SIG-M5 (cell line): ENCODE measurements around the gene SLC16A12.

ENCODE experiments used
- DNase-seq: peaks from one replicate; lab custom pipeline; 2025; lab: John Stamatoyannopoulos, UW

Gene SLC16A12

DNA sequence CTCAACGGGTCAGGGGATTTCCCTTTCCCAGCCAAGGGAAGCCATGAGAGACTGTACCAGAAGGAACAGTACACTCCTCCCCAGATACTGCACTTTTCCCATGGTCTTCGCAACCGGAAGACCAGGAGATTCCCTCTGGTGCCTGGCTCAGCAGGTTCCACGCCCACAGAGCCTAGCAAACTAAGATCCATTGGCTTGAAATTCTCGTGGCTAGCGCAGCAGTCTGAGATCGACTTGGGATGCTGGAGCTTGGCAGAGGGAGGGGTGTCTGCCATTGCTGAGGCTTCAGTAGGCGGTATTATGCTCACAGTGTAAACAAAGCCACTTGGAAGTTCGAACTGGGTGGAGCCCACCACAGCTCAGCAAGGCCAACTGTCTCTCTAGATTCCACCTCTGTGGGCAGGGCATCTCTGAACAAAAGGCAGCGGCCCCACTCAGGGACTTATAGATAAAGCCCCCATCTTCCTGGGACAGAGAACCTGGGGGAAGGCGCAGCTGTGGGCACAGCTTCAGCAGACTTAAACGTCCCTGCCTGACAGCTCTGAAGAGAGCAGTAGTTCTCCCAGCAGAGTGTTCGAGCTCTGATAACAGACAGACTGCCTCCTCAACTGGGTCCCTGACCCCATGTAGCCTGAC, 29.6 kb downstream of the SLC16A12 start:
- DNase-seq: no peak

DNA sequence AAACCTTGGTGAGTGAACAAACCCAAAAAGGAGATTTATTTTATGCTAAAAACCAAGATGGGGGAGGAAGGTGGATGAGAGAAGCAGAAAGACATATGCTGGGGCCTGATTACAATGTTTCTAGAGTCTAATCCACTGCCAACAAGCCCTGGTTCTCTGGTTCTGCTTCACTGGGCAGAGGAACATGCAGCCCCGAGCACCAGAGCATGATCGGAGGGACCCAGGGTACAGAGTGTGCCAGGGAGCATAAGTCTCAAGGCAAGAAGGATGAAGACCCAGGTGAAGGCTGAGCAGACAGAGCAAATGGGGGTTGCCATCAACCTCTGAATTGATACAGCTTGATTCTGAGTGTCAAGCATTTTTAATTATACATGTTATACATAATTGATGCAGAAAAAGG, 30.7 kb downstream of the SLC16A12 start:
- no peak for DNase-seq

DNA sequence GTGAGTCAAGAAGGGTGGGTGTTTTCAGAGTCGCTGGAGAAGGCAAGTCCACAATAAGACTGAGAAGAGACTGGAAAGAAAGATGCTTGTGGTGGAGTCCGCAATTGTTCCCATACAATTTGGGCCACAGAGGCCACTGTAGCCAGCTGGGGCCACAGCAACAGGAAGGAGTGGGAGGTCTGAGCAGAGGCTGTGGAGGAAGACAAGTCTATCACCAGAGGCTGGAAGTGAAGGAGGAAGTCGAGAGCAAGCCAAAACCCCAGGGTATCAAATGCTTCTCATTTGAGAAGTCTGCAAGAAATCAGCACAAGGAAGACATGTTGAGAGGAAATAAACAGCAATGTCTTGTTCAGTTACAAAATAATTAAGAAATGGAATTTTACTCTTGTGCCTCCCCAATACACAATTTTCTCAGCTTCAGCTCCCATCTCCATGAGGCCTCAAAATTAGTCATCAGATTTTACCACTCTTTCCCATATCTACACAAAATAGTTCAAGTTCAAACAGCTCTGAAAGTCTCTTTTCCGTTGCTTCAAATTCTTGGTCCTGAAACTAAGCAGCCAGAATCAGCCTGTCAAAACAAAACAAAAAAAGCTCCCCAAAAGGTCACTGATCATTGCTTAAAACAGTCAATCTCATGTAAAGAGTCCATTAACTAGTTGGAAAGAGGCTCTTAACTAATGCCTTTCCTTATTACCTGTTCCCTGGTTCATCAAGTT, 31.6 kb downstream of the SLC16A12 start:
- no peak for DNase-seq

DNA sequence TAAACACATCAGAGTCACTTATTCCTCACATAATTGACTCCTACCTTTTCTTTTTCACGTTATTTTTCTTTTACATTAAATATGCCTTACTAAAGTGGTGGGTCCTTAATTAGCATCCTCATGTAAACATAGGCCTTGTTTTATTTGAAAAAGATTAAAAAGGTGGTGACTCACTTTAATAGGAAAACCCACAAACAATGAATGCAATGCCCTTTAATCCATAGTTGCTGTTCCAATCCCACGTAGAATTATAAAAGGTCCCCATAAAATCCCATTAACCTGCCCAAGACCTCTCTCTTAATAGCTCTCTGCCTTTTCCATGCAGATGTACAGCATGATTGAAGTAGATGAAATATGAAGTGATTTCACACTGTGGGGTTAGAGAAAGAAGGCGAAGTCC, 32.2 kb downstream of the SLC16A12 start:
- DNase-seq: no peak

DNA sequence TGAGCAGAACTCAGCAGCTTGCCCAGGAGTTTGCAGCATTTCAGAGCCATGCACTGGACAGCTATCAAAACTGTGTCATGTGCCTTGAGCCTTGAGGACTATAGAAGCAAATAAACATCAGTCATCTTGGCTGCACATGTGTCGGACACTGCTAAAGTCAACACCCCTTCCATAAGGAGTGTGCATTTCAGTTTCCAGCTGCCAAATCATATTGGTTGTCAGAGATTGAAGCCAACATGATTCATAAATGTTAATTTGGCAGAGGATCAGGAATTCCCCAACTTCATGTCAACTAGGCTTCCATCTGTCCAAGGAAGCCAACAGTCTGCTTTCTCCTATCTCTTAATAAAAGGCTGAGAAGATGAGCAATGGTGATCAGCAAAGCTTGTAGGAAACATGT, 32.8 kb downstream of the SLC16A12 start:
- DNase-seq: no peak

DNA sequence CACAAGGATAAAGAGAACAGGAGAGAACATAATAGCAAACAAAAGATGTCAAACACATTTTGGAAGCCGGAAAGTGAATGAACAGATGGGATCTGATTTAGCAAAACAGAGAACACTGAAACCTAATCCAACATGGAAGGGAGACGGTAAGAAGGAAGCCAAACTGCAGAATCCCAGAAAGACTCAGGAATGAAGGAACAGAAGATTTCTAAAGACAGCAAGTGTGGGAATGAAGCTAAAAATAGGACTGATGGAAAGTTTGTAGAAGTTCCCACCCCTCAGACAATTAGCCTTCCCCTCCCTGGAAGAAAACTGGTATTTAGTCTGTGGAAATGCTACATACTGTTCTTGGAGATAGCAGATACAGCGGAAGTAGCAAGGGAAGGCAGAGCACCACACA, 40.8 kb downstream of the SLC16A12 start:
- DNase-seq: no peak

DNA sequence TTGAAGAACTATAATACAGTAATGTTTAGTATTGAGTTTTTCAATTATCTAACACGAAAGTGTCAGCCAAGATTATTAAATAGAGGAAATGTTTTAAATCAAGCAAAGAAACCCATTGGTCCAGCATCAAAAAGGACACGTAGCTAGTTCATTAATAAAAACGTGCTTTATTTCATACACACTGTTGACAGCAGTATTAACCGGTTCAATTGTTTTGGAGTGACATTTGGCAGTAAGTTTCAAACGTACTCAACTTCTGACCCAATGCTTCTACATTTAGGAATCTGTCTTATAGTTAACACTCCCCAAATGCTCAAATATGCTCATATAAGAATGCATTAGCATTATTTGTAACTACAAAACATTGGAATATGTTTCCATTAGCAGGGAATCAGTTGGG, 41.3 kb downstream of the SLC16A12 start:
- DNase-seq: no peak

DNA sequence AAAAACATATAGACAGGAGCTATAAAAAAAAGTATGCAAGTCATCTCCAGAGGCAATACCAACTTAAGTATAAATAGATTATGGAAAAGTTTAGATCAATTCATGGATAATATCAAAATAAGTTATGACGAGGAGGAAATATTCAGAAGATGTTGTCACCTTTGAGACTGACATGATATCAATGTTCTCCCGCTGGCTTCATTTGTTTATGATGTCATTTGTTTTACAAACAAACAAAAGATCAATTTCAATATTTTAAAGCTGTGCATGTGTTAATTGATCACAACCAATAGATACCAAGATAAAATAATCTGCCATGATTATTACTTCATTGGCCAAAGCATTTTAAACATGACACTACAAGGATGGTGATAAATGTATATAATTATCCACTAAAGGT, 43.5 kb downstream of the SLC16A12 start:
- no peak for DNase-seq

DNA sequence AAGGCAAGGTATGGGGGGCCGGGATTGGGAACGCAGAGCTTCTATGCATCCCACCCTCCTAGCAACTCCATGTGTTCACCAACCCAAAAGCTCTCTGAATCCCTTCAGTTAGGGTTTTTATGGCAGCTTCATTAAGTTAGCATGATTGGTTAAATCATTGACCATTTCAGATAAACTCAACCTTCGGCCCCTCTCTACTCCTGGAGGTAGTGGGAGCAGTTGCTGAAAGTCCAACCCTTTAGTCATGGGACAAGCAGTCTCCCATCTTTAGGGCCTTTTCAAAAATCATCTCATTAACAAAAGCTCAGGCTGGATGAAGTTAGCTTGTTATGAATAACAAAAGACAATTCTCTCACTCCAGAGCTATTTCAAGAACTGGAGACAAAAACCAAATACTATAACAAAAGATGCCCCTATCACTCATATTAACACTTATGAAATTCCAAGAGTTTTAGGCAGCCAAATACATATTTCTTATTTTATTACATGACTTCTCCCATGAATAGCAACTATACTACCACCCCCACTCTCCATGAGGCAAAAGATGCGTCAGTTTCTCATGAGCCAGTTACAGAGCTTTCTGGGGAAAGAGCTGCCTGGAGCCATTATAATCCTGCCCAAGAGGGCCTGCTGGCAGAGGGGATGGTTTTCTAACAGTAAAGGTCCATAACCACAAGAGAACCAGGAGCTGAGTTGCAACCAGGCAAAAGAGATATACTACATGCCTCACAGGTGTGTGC, 44.6 kb downstream of the SLC16A12 start:
- no peak for DNase-seq

DNA sequence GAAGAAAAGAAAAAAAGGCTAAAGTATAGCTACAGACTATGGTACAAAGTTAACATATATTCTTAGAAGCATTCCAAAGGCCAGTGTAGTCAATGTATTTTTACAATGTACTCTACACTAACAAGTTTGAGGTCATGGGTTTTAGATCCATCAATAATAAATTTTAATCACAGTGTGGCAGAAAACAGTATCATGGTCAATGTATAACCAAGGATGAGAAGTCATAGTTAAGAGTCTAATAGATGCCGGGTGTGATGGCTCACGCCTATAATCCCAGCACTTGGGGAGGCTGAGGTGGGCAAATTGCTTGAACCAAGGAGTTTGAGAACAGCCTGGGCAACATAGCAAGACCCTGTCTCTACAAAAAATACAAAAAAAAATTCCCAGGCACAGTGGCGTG, 53.1 kb downstream of the SLC16A12 start:
- no peak for DNase-seq

DNA sequence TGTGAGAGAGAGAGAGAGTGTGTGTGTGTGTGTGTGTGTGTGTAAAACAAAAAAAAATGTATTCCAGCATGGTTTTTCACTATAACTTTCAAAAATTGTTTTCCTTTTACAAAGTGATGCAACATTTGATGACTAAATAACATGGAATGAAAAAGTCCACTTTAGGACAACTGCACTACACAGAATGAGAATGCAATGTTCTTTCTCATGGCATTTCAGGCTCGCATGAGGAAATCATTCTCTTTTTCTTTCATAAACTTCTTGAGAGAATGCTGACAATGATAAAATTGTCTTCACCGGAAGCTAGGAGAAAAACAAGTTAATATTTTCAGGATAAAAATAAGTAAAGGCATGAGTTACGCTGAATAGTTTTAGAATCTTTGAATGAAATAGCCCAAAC, 53.7 kb downstream of the SLC16A12 start:
- DNase-seq: no peak

DNA sequence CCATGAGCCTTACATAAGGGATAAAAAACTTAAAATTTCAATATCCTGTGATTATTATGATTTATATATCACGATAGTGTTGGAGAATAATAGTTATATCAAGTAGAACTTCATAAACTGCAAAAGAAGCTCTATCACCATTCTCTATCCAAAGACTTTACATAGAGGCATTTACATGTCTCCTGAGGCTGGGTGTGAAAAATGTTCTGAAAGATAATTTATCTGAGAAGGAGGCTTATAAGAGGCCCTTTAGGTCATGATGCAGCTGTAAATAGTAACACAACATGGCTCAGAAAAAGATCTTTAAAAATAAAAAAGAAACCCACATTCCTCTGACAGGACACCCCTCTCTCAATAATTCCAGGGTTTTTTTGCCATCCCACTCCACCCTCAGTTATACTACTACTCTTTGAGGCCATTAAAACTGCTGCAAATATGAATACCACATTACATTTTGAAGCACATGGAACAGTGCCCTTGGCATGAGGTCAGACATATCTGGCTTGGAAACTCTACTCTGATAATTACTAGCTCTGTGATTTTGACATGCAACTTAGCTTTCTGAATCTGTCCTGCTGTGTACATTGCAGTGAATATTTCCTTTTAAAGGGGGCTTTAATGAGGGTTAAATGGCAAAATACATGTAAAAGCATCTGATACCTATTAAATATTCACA, 55.5 kb downstream of the SLC16A12 start:
- no peak for DNase-seq

DNA sequence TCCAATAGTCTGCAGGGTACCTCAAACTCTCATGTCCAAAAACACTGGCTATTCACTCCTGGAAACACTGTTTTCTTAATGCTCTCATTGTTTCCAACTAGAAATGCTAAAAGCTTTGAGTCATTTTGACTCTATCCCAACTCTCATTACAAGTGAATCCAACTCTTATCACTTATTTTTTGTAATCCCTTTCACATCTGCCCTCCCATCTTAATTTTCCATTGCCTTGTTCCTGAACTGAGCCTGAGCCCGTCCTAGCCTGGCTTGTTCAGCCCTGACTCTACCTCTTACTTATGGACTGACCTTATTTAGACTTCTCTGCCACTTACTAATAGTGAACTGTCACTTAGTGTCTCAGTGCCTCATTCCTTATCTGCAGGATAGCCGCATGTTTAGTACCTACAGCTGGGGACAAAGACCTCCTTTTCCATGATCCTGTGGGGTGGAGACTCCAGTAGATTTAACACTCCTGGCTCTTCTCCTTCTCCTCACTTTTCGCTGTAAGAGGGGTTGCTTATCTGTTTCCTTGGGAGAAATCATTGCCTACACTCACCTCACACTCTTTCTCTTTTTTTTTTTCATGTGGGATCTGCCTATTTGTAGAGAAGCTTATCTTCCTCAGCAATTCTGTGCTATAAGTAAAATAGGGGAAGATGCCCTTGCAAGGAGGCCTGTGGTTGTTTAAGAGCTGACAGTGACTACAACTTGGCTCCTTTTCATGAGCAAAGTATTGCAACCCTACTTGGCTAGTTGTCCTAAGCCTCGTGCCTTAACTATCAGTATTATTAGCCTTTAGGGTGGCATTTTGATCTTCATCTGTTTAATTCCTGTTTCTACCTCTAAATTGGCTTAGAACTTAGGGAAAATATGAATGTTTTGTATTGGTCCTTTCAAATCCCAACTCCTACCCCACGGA, 56.4 kb downstream of the SLC16A12 start:
- no peak for DNase-seq

DNA sequence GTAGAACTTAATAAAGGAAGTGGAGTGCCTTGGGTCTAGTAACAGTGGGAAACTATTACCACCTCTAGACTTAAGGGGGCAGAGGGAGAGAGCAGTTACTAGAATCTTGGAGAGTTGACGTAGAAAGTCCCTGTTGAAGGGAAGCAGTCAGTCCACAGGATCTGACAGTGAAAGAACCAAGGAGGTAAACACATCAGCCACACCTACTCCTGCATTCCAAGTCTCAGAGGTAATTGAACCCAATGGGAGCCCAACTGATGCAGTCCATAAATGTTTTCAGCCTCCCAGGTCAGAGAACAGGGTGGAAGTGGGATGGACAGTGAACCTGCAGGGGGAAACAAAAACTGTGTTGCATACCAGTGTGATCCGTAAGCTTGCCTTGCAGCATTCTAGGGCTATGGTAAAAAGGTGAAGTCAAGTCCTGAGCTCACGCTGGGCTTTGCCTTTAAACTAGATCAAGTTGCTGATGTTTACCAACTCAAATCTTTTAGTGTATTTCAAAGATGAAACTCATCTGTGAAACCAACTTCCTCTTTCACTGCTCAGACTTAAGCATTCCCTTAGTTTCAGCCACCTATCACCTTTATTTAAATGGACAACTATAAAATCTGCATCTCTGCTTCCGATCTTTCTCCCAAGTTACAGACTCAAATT, 57.2 kb downstream of the SLC16A12 start:
- DNase-seq: no peak

DNA sequence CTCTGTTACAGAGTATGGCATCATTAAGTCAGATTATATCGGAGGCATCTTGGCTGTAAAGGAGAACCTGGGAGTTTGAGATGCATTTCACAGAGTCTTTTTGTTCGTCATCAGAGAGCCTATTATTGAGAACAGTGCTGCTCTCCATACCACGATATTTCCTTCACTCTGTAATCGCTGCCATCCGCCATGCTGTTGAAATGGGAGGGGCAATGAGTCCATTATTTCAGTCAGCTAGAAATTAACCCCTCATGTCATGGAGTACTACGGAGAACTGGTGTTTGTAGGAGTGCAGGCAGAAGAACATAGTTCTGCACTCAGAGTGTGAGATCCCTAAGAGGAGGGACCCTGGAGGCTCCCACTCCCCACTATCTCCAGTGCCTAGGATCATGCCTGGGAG, 59.2 kb downstream of the SLC16A12 start:
- DNase-seq: no peak

DNA sequence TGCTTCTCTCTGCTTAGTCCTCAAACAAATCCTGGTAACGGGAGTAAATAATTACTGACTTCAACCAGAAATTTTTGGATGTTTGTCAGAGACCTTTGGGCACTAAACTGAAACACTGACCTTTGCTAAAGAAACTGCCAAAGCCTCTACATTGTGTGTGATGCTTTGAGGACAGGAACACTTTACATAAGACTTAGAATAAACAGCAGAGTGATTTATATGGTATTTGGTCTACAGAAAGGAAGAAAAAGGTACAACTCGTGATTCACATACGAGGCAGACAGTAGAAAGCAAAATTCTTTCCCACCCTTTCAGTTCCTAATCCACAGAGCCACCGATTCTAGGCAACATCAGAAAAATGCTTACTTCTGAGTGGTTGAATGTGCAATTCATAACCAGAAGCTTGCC, 59.8 kb downstream of the SLC16A12 start:
- DNase-seq: no peak

DNA sequence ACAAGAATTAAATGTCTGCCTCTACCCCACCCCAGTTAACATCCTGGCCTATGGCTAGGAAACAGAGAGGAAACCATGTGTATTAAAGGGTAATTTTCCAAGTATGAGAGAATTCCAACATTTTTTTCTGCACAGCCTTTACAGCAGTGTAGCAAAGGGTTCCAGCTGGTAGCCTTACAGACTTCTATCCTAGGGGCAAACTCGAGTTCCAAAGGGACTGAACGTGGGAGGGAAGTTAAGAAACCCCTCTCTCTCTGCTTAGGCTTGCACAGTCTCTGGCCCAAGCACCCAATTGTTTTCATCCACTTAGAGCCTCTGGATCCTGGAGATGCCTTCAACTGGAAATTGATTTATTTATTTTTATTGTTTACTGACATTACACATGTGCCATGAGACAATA, 60.3 kb downstream of the SLC16A12 start:
- DNase-seq: no peak

DNA sequence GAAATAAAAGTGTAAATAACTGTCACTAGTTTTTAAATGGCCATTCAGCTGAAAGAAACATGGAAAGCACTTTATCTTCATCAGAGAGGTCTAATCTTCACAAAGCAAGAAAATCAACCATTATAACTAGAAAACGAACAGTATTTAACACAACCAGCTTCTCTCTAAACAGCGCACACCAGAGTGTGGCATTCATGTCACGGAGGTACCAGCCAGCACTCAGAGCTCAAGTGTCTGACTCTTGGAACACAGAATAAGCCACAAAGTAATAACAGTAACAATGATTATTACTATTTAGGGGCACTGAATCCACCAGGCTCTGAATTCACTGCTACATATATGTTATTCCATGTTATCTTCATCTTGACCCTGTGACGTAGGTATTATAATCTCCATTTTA, 60.9 kb downstream of the SLC16A12 start:
- no peak for DNase-seq

DNA sequence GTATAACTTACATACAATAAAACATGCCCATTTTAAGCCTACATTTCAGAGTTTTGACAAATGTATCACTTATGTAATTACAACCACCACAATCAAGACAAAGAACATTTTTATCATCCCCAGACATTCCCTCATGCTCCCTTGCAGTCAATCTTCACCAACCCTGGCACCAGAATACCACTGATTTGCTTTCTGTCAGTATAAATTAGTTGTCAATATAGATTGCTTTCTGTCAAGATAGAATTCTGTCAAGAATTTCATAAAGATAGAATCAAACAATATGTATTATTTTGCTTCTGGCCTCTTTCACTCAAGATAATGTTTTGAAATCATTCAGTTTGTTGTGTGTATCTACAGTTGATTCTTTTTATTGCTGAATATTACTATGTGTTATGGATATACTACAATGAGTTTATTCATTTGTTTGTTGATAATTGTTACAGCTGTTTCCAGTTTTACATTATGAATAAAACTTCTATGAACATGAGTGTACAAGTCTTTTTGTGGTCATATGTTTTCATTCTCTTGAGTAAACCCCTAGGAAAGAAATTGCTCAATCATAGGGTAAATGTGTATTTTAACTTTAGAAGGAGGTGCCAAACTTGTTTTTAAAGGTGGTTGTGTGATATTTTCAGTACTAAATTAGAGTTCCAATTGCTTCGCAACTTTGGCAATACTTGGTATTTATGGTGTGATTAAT, 64.1 kb downstream of the SLC16A12 start:
- DNase-seq: no peak

DNA sequence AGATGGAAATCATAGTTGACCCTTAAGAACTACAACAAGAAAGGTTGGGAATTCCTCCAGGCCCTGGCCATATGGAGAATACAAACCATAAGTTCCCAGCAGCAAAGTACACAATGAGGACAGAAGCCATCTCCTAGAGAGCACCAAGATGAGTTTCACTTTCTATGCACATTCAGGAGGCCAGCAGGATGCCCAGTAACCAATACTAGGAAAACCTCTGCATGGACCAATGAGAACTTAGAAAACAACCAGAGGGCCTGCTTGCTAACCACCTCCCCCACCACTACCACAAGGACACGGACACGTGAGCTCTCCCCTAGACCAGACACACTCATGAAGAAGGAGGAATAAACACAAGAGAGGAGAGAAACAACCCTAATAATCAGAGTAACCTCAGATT, 64.8 kb downstream of the SLC16A12 start:
- DNase-seq: no peak

DNA sequence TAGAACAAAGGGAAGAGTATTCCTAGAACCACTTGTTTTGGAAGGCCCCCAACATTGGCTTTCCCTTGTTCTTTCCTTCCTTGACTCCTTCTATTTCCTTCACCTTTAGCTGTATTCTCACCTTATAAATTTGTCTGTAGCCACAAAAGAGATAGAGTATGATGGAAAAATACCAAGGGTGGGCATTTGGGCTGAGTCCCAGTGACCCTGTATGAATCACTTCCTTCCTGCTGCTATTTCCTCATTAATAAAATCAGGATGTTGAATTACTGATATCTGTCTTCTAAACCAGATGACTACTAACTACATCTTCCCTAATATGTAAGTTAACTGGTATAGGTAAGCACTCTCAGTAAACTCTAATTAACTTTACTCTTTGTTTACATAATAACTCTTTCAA, 65.9 kb downstream of the SLC16A12 start:
- no peak for DNase-seq
